Endodermal cell (in vitro differentiated cells): ENCODE measurements around the gene OASL. TPM values are rescaled to one million over a fixed set of nuclear protein-coding genes. Genes with fewer than 3 reads are reported as not detected.
"Not testable (repeated sequence)": the region's sequence is repeated elsewhere in the genome, so short reads cannot be mapped to it uniquely, and the experiment has no call there.

ENCODE experiments used
- DNase-seq: peaks from one replicate; pipeline ENCODE4 v3.0.0-alpha.2; 2017
- H3K27ac ChIP-seq: 2 replicates; pipeline ENCODE4 v1.5.1; 2013; ENCODE audit warnings: mild to moderate bottlenecking, low read depth, low read length, moderate library complexity
- H3K27me3 ChIP-seq: 2 replicates; pipeline ENCODE4 v1.6.1; 2013; ENCODE audit warnings: mild to moderate bottlenecking, low read length, moderate library complexity; ENCODE audit not compliant: insufficient read depth, control insufficient read depth, poor library complexity, severe bottlenecking
- H3K36me3 ChIP-seq: 2 replicates; pipeline ENCODE4 v1.7.0; 2013; ENCODE audit warnings: mild to moderate bottlenecking, low read length, moderate library complexity; ENCODE audit not compliant: control insufficient read depth, insufficient read depth
- H3K4me1 ChIP-seq: one replicate; pipeline ENCODE4 v1.7.0; 2013; ENCODE audit warnings: low read length; ENCODE audit not compliant: control insufficient read depth, insufficient read depth
- H3K4me3 ChIP-seq: 2 replicates; pipeline ENCODE4 v1.5.1; 2013; ENCODE audit warnings: mild to moderate bottlenecking, low read length, moderate library complexity
- H3K9ac ChIP-seq: 2 replicates; pipeline ENCODE4 v1.6.1; 2013; ENCODE audit warnings: mild to moderate bottlenecking, low read length, moderate library complexity; ENCODE audit not compliant: poor library complexity, severe bottlenecking; ENCODE audit errors: extremely low read depth
- H3K9me3 ChIP-seq: 2 replicates; pipeline ENCODE4 v1.6.1; 2013; ENCODE audit warnings: mild to moderate bottlenecking, low read length, moderate library complexity; ENCODE audit not compliant: control insufficient read depth
- H3K27ac Mint-ChIP-seq: 2 replicates; pipeline ENCODE4 v1.8.0; 2020; ENCODE audit warnings: mixed read lengths
- H3K27me3 Mint-ChIP-seq: 2 replicates; pipeline ENCODE4 v1.8.0; 2021; ENCODE audit warnings: mild to moderate bottlenecking, mixed read lengths; ENCODE audit not compliant: insufficient read depth
- H3K36me3 Mint-ChIP-seq: 2 replicates; pipeline ENCODE4 v1.8.0; 2020; ENCODE audit warnings: low read depth, mixed read lengths
- H3K4me1 Mint-ChIP-seq: 2 replicates; pipeline ENCODE4 v1.8.0; 2020; ENCODE audit warnings: mixed read lengths
- H3K4me3 Mint-ChIP-seq: 2 replicates; pipeline ENCODE4 v1.8.0; 2020; ENCODE audit warnings: mild to moderate bottlenecking, moderate library complexity, mixed read lengths
- H3K9me3 Mint-ChIP-seq: 2 replicates; pipeline ENCODE4 v1.8.0; 2020; ENCODE audit warnings: mild to moderate bottlenecking, mixed read lengths
- WGBS, 2 experiments: methylation state at CpG; one replicate each; pipeline versions ENCODE4 v1.1.5 to v1.1.7; 2013; ENCODE audit warnings: missing lambda C conversion rate in 2 of 2, mixed read lengths in 1 of 2; ENCODE audit not compliant: insufficient coverage in 1 of 2, insufficient read length in 1 of 2; 5-methylcytosine and 5-hydroxymethylcytosine counted together
- total RNA-seq, 2 donors: library from RNA; stranded (reverse); fragmentation: NEBNext Ultra II Directional in 1 of 2; extraction: Animal tissue kit (Norgen Biotek cat#: 25700) in 1 of 2; gene quantifications; 2 replicates in 1 of 2; 3 replicates in 1 of 2; pipeline ENCODE4 v1.2.1, GENCODE V29; 2021
- TF ChIP-seq, protein P1 (sequence below): fragments of 200-600 bp; sonication (generic); conservative IDR thresholded peaks from 2 replicates; pipeline ENCODE4 v1.5.0; 2021; ENCODE audit warnings: antibody characterized with exemption, mild to moderate bottlenecking

Gene OASL
- total RNA-seq, 2 donors from 2014 or later: not detected

DNA sequence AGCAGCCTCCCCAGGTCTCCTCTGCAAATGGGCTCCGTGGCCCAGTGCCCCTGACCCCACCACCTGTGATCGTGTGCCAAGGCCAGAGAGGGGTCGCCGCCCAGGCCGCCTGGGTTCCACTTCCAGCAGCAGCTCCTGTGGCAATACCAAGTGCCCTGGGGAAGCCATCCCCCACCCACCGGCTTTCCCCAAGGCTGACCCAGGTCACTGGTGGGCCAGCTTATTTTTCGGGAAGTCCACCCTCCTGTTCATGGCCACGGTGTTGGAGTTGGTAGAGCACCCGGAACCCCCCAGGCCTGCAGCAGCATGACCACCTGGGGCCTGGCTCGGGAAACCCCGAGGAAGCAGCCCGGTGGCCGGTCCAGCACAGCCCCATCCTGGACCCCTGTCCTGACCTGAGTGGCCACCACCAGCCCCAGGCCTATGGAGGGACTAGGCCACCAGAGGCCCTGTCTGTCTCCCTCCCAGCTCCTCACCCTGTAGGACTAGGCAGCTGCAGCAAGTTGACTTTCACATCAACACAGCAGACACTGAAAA lies 40.8 kb upstream of the OASL start:
- peak; percentile 30 for DNase-seq
- Histone ChIP-seq H3K27ac (no peak overlapping the region), H3K4me1 (no peaks in the 10 kb centered on the region), H3K36me3 (no peaks in the 10 kb centered on the region), H3K9ac (no peak overlapping the region), H3K9me3 (peaks cover 5% of the 10 kb centered on the region), H3K4me3 (no peak overlapping the region), H3K27me3 (no peaks in the 10 kb centered on the region)
- Mint-ChIP-seq H3K36me3 (no peaks in the 10 kb centered on the region), H3K9me3 (peaks cover 27% of the 10 kb centered on the region), H3K27me3 (no peaks in the 10 kb centered on the region), H3K27ac (no peak overlapping the region), H3K4me3 (no peak overlapping the region), H3K4me1 (no peaks in the 10 kb centered on the region)
- 92 to 95% methylated on average over 7 to 13 of the region's 13 CpGs for WGBS, 2 experiments
- TF ChIP-seq, protein P1, sequence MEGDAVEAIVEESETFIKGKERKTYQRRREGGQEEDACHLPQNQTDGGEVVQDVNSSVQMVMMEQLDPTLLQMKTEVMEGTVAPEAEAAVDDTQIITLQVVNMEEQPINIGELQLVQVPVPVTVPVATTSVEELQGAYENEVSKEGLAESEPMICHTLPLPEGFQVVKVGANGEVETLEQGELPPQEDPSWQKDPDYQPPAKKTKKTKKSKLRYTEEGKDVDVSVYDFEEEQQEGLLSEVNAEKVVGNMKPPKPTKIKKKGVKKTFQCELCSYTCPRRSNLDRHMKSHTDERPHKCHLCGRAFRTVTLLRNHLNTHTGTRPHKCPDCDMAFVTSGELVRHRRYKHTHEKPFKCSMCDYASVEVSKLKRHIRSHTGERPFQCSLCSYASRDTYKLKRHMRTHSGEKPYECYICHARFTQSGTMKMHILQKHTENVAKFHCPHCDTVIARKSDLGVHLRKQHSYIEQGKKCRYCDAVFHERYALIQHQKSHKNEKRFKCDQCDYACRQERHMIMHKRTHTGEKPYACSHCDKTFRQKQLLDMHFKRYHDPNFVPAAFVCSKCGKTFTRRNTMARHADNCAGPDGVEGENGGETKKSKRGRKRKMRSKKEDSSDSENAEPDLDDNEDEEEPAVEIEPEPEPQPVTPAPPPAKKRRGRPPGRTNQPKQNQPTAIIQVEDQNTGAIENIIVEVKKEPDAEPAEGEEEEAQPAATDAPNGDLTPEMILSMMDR: no peak

DNA sequence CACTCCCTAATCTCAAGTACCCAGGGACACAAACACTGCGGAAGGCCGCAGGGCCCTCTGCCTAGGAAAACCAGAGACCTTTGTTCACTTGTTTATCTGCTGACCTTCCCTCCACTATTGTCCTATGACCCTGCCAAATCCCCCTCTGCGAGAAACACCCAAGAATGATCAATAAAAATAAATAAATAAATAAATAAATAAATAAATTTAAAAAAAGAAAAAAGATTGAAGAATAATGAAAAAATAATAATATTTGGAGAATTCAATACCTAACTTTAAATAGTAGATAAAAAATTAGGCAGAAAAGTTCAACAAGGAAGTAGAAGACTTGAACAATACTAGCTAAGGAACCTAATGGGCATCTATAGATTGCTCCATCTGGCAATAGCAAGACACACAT lies 38.4 kb upstream of the OASL start:
- not testable (repeated sequence) for H3K4me1 Mint-ChIP-seq

DNA sequence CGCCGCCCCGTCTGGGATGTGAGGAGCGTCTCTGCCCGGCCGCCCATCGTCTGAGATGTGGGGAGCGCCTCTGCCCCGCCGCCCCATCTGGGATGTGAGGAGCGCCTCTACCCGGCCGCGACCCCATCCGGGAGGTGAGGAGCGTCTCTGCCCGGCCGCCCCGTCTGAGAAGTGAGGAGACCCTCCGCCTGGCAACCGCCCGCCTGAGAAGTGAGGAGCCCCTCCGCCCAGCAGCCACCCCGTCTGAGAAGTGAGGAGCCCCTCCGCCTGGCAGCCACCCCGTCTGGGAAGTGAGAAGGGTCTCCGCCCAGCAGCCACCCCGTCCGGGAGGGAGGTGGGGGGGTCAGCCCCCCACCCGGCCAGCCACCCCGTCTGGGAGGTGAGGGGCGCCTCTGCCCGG lies 36.9 kb upstream of the OASL start:
- not testable (repeated sequence) for H3K27ac Mint-ChIP-seq, H3K4me3 ChIP-seq, DNase-seq, H3K4me1 Mint-ChIP-seq, H3K4me1 ChIP-seq, H3K9ac ChIP-seq, H3K27me3 ChIP-seq, H3K27me3 Mint-ChIP-seq, H3K36me3 ChIP-seq, H3K27ac ChIP-seq, H3K36me3 Mint-ChIP-seq, H3K4me3 Mint-ChIP-seq
- peaks cover 39% of the 10 kb centered on the region for H3K9me3 ChIP-seq
- H3K9me3 Mint-ChIP-seq: peaks cover 56% of the 10 kb centered on the region
- WGBS, 2 experiments: 93 to 100% methylated on average over 4 to 31 of the region's 33 CpGs

More for the DNA sequence above, 38.4 kb upstream of the OASL start:
- not testable (repeated sequence) for H3K27ac ChIP-seq, H3K27ac Mint-ChIP-seq, H3K27me3 ChIP-seq, H3K4me3 Mint-ChIP-seq, H3K36me3 Mint-ChIP-seq, H3K36me3 ChIP-seq, H3K9ac ChIP-seq, DNase-seq, H3K4me1 ChIP-seq, H3K27me3 Mint-ChIP-seq, H3K4me3 ChIP-seq
- peaks cover 43% of the 10 kb centered on the region for H3K9me3 Mint-ChIP-seq
- WGBS, 2 experiments: no CpG with 5 or more reads among the region's 3 CpGs
- peaks cover 25% of the 10 kb centered on the region for H3K9me3 ChIP-seq

DNA sequence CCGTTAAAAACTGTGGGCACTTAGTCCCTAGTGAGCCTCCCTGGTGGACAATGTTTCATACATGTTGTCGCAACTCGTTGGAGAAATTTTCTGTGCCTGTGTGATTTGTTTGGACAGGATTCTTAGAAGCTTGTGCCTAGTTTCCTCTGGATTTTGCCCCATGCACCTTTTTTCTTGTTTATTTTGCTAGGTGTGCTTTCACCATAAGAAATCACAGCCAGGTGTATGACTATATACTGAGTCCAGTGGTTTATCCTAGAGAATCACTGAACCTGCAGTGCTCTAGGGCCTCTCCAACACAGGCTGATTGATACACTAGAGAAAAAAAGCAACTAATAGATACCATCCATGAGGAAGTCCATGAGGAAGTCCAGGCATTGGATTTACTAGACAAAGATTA lies 33.1 kb upstream of the OASL start:
- Histone ChIP-seq H3K27ac (no peak overlapping the region), H3K27me3 (no peaks in the 10 kb centered on the region), H3K9me3 (peaks cover 36% of the 10 kb centered on the region), H3K9ac (no peak overlapping the region), H3K36me3 (no peaks in the 10 kb centered on the region), H3K4me3 (no peak overlapping the region), H3K4me1 (no peaks in the 10 kb centered on the region)
- DNase-seq: peak; percentile 24
- Mint-ChIP-seq H3K9me3 (peaks cover 41% of the 10 kb centered on the region), H3K27ac (no peak overlapping the region), H3K27me3 (no peaks in the 10 kb centered on the region), H3K36me3 (no peaks in the 10 kb centered on the region), H3K4me3 (no peak overlapping the region), H3K4me1 (no peaks in the 10 kb centered on the region)
- TF ChIP-seq, protein P1: no peak
- 94% methylated on average over 3 of the region's 3 CpGs; no CpG with 5 or more reads in 1 of the 2 experiments for WGBS, 2 experiments
